Trophoblast cell (in vitro differentiated cells and primary cell): ENCODE measurements around the gene MED12. TPM values are rescaled to one million over a fixed set of nuclear protein-coding genes. Genes with fewer than 3 reads are reported as not detected.
A peak's percentile ranks its signal among the peaks of the same experiment; 100 is the strongest.

Source experiments
- DNase-seq, 2 donors: peaks; one replicate each; pipeline ENCODE4 v3.0.0-alpha.2; 2016
- H2AFZ ChIP-seq: 2 replicates; pipeline ENCODE4 v1.6.1; 2013; ENCODE audit warnings: low read length, moderate library complexity, mild to moderate bottlenecking; ENCODE audit not compliant: insufficient read depth, poor library complexity
- H2AK5ac ChIP-seq: 2 replicates; pipeline ENCODE4 v1.6.1; 2013; ENCODE audit warnings: mild to moderate bottlenecking, low read length
- H2BK120ac ChIP-seq: 2 replicates; pipeline ENCODE4 v1.6.1; 2013; ENCODE audit warnings: low read length, mild to moderate bottlenecking, moderate library complexity; ENCODE audit not compliant: insufficient read depth, poor library complexity
- H2BK12ac ChIP-seq: 2 replicates; pipeline ENCODE4 v1.6.1; 2013; ENCODE audit warnings: mild to moderate bottlenecking, low read length, moderate library complexity
- H2BK5ac ChIP-seq: 2 replicates; pipeline ENCODE4 v1.6.1; 2013; ENCODE audit warnings: low read length, low read depth, moderate library complexity, mild to moderate bottlenecking; ENCODE audit not compliant: poor library complexity
- H3K14ac ChIP-seq: 2 replicates; pipeline ENCODE4 v1.6.1; 2013; ENCODE audit warnings: mild to moderate bottlenecking, low read length
- H3K18ac ChIP-seq: 2 replicates; pipeline ENCODE4 v1.6.1; 2013; ENCODE audit warnings: mild to moderate bottlenecking, low read length
- H3K23ac ChIP-seq: 2 replicates; pipeline ENCODE4 v1.6.1; 2013; ENCODE audit warnings: low read length
- H3K27ac ChIP-seq: 2 replicates; pipeline ENCODE4 v1.5.1; 2013; ENCODE audit warnings: low read depth, mild to moderate bottlenecking, inconsistent platforms, low read length, moderate library complexity
- H3K27me3 ChIP-seq: 2 replicates; pipeline ENCODE4 v1.6.1; 2013; ENCODE audit warnings: inconsistent platforms, mild to moderate bottlenecking, low read length, moderate library complexity; ENCODE audit not compliant: insufficient read depth
- H3K36me3 ChIP-seq, 2 experiments: 1 replicate in 1 of 2; 2 replicates in 1 of 2; pipeline ENCODE4 v1.6.1; 2013; ENCODE audit warnings: low read length in 2 of 2, mild to moderate bottlenecking in 2 of 2, moderate library complexity in 1 of 2; ENCODE audit not compliant: insufficient read depth in 2 of 2, control insufficient read depth in 1 of 2
- H3K4ac ChIP-seq: 2 replicates; pipeline ENCODE4 v1.6.1; 2013; ENCODE audit warnings: low read depth, mild to moderate bottlenecking, low read length, moderate library complexity
- H3K4me1 ChIP-seq, 2 experiments: 1 replicate in 1 of 2; 2 replicates in 1 of 2; pipeline ENCODE4 v1.6.1; 2013; ENCODE audit warnings: low read length in 2 of 2, mild to moderate bottlenecking in 2 of 2, moderate library complexity in 1 of 2; ENCODE audit not compliant: insufficient read depth in 2 of 2, control insufficient read depth in 1 of 2
- H3K4me2 ChIP-seq: 2 replicates; pipeline ENCODE4 v1.6.1; 2013; ENCODE audit warnings: inconsistent platforms, mild to moderate bottlenecking, low read length, moderate library complexity
- H3K4me3 ChIP-seq: 2 replicates; pipeline ENCODE4 v1.5.1; 2013; ENCODE audit warnings: mild to moderate bottlenecking, low read depth, low read length, inconsistent platforms
- H3K79me1 ChIP-seq: one replicate; pipeline ENCODE4 v1.6.1; 2013; ENCODE audit warnings: low read length
- H3K79me2 ChIP-seq: 2 replicates; pipeline ENCODE4 v1.6.1; 2013; ENCODE audit warnings: low read length, mild to moderate bottlenecking; ENCODE audit not compliant: control insufficient read depth, insufficient read depth, poor library complexity
- H3K9ac ChIP-seq: 2 replicates; pipeline ENCODE4 v1.6.1; 2013; ENCODE audit warnings: mild to moderate bottlenecking, low read length
- H3K9me3 ChIP-seq: 2 replicates; pipeline ENCODE4 v1.6.1; 2013; ENCODE audit warnings: low read depth, mild to moderate bottlenecking, control low read depth, inconsistent platforms, low read length; ENCODE audit not compliant: insufficient read depth
- H4K12ac ChIP-seq: 2 replicates; pipeline ENCODE4 v1.6.1; 2013; ENCODE audit warnings: low read depth, mild to moderate bottlenecking, low read length, moderate library complexity
- H4K8ac ChIP-seq: 2 replicates; pipeline ENCODE4 v1.6.1; 2013; ENCODE audit warnings: low read depth, mild to moderate bottlenecking, low read length, moderate library complexity
- H4K91ac ChIP-seq: one replicate; pipeline ENCODE4 v1.6.1; 2013; ENCODE audit warnings: low read depth, mild to moderate bottlenecking, low read length, moderate library complexity
- WGBS: extraction: QIAGEN DNeasy Blood & Tissue Kit; methylation state at CpG from one replicate; pipeline ENCODE4 v1.1.7; 2013; ENCODE audit warnings: missing lambda C conversion rate; ENCODE audit not compliant: insufficient read length, insufficient coverage; ENCODE audit errors: extremely low coverage; 5-methylcytosine and 5-hydroxymethylcytosine counted together
- polyA plus RNA-seq: library from polyadenylated mRNA; stranded (reverse); fragments of 200-250 nt; gene quantifications from 2 replicates; pipeline ENCODE4 v1.2.3, GENCODE V29; 2013

MED12 gene
- polyA plus RNA-seq, result 25.2 and 25.4 TPM in 2 replicates

GRCh38 chrX:71118032-71118984 is at the start of gene MED12:
TSS of gene MED12 (plus strand) at chrX:71118596. CDS start at chrX:71118755, 159 bp downstream.
- Histone ChIP-seq H3K4me3 (peak within 1 kb of the TSS; percentile 81), H3K4me1 (peaks cover 2 to 12% of the 10 kb centered on the region in 2 experiments), H3K27me3 (no peaks in the 10 kb centered on the region), H3K4ac (peak within 1 kb of the TSS; percentile 85), H4K8ac (peak within 1 kb of the TSS; percentile 90), H3K23ac (no peak within 1 kb of the TSS), H3K18ac (peak within 1 kb of the TSS; percentile 90), H3K36me3 (peaks cover 18 to 33% of the 10 kb centered on the region in 2 experiments), H3K27ac (peak within 1 kb of the TSS; percentile 84), H3K14ac (peak within 1 kb of the TSS; percentile 97), H4K91ac (peak within 1 kb of the TSS; percentile 96), H3K79me1 (peaks cover 5% of the 10 kb centered on the region), H2BK120ac (peak within 1 kb of the TSS; percentile 92), H4K12ac (peak within 1 kb of the TSS; percentile 59), H2AK5ac (peak within 1 kb of the TSS; percentile 83), H3K9me3 (no peaks in the 10 kb centered on the region), H2AFZ (peak within 1 kb of the TSS; percentile 70), H3K79me2 (peaks cover 3% of the 10 kb centered on the region), H3K9ac (peak within 1 kb of the TSS; percentile 83), H2BK5ac (peak within 1 kb of the TSS; percentile 93), H2BK12ac (no peak within 1 kb of the TSS), H3K4me2 (peak within 1 kb of the TSS; percentile 89)
- no CpG with 5 or more reads among the region's 56 CpGs for WGBS
- peak; percentile 28 to 56 for DNase-seq

- Histone ChIP-seq H4K12ac (no peak overlapping the region), H3K23ac (no peak overlapping the region), H2AK5ac (no peak overlapping the region), H3K4ac (no peak overlapping the region), H3K79me1 (peaks cover 6% of the 10 kb centered on the region), H3K27me3 (no peaks in the 10 kb centered on the region), H2AFZ (no peak overlapping the region), H3K9ac (no peak overlapping the region), H4K91ac (no peak overlapping the region), H3K18ac (no peak overlapping the region), H4K8ac (no peak overlapping the region), H3K4me3 (no peak overlapping the region), H3K4me2 (no peak overlapping the region), H3K79me2 (no peaks in the 10 kb centered on the region), H2BK5ac (no peak overlapping the region), H2BK120ac (no peak overlapping the region), H3K9me3 (no peaks in the 10 kb centered on the region), H3K27ac (no peak overlapping the region), H3K14ac (no peak overlapping the region), H2BK12ac (no peak overlapping the region), H3K36me3 (no peaks in the 10 kb centered on the region), H3K4me1 (no peaks in the 10 kb centered on the region)
- WGBS, result no CpG with 5 or more reads among the region's 5 CpGs
- peak; percentile 54 to 65 for DNase-seq
Measured at GRCh38 chrX:71070531-71070930, 47.9 kb upstream of the MED12 start.

GRCh38 chrX:71081330-71082123 is 36.9 kb upstream of the MED12 start:
- H2BK120ac ChIP-seq, result no peak overlapping the region
- H3K9me3 ChIP-seq, result no peaks in the 10 kb centered on the region
- no peak overlapping the region for H2AK5ac ChIP-seq
- no peak overlapping the region for H3K18ac ChIP-seq
- H3K79me2 ChIP-seq, result no peaks in the 10 kb centered on the region
- H2BK12ac ChIP-seq, result no peak overlapping the region
- H4K12ac ChIP-seq, result no peak overlapping the region
- no peak overlapping the region for H3K14ac ChIP-seq
- H2AFZ ChIP-seq, result no peak overlapping the region
- WGBS, result no CpG with 5 or more reads among the region's 3 CpGs
- H3K4me1 ChIP-seq, result no peaks in the 10 kb centered on the region
- H3K36me3 ChIP-seq, result no peaks in the 10 kb centered on the region
- H2BK5ac ChIP-seq, result no peak overlapping the region
- DNase-seq, result peak in 1 of 2 donors; percentile 21
- H3K79me1 ChIP-seq, result no peaks in the 10 kb centered on the region
- H3K27ac ChIP-seq, result no peak overlapping the region
- no peak overlapping the region for H3K4me2 ChIP-seq
- H4K91ac ChIP-seq, result no peak overlapping the region
- H3K4ac ChIP-seq, result no peak overlapping the region
- H3K27me3 ChIP-seq, result no peaks in the 10 kb centered on the region
- no peak overlapping the region for H3K4me3 ChIP-seq
- no peak overlapping the region for H3K9ac ChIP-seq
- H3K23ac ChIP-seq, result no peak overlapping the region
- no peak overlapping the region for H4K8ac ChIP-seq

- Histone ChIP-seq H3K4me1 (no peaks in the 10 kb centered on the region), H4K91ac (no peak overlapping the region), H3K27me3 (no peaks in the 10 kb centered on the region), H2BK5ac (no peak overlapping the region), H3K4me3 (no peak overlapping the region), H2BK120ac (no peak overlapping the region), H2BK12ac (no peak overlapping the region), H2AK5ac (no peak overlapping the region), H3K4ac (no peak overlapping the region), H3K9ac (no peak overlapping the region), H3K36me3 (no peaks in the 10 kb centered on the region), H3K79me1 (no peaks in the 10 kb centered on the region), H3K23ac (no peak overlapping the region), H3K27ac (no peak overlapping the region), H3K79me2 (no peaks in the 10 kb centered on the region), H3K4me2 (no peak overlapping the region), H3K14ac (no peak overlapping the region), H4K8ac (no peak overlapping the region), H3K18ac (no peak overlapping the region), H4K12ac (no peak overlapping the region), H3K9me3 (no peaks in the 10 kb centered on the region), H2AFZ (no peak overlapping the region)
- WGBS, result no CpG with 5 or more reads among the region's 5 CpGs
- DNase-seq, result no peak
Measured at GRCh38 chrX:71082124-71082647, 36.2 kb upstream of the MED12 start.
